ENCODE measurements around the gene AGTRAP.

AGTRAP gene

DNA sequence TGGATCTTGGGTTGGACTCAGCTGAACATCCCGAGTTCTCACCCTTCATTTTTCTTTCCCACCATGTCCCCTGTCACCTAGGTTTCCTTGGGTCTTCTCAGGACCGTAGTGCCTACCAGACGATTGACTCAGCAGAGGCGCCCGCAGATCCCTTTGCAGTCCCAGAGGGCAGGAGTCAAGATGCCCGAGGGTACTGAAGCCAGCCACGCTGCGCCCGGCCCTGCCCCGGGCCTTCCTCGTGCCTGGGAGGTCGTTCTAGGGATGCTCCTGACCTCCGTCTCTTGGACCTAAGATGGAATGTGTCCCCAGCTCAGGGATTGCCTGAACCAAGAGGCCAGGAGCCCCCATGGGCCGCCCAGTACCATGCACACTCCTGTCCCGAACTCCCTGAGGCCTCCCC, 14.1 kb downstream of the AGTRAP start:
- H3K27me3 ChIP-seq = no peaks in the 10 kb centered on the region
- H3K27ac ChIP-seq = peak overlapping the region; percentile 45
- H3K4me3 ChIP-seq (ENCODE audit: low read depth in 1 of 2, low read length in 1 of 2) = no peak overlapping the region
- peaks cover 76% of the 10 kb centered on the region for H3K36me3 ChIP-seq
- H3K4me1 ChIP-seq (ENCODE audit: control insufficient read depth in 1 of 2, insufficient read depth in 1 of 2, low read depth in 1 of 2, low read length in 1 of 2) = peaks cover 32 to 40% of the 10 kb centered on the region in 2 experiments
- TF ChIP-seq, protein P1, sequence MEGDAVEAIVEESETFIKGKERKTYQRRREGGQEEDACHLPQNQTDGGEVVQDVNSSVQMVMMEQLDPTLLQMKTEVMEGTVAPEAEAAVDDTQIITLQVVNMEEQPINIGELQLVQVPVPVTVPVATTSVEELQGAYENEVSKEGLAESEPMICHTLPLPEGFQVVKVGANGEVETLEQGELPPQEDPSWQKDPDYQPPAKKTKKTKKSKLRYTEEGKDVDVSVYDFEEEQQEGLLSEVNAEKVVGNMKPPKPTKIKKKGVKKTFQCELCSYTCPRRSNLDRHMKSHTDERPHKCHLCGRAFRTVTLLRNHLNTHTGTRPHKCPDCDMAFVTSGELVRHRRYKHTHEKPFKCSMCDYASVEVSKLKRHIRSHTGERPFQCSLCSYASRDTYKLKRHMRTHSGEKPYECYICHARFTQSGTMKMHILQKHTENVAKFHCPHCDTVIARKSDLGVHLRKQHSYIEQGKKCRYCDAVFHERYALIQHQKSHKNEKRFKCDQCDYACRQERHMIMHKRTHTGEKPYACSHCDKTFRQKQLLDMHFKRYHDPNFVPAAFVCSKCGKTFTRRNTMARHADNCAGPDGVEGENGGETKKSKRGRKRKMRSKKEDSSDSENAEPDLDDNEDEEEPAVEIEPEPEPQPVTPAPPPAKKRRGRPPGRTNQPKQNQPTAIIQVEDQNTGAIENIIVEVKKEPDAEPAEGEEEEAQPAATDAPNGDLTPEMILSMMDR (IDR thresholded peaks at IDR 0.05) = no peak
- H3K9me3 ChIP-seq = no peaks in the 10 kb centered on the region

DNA sequence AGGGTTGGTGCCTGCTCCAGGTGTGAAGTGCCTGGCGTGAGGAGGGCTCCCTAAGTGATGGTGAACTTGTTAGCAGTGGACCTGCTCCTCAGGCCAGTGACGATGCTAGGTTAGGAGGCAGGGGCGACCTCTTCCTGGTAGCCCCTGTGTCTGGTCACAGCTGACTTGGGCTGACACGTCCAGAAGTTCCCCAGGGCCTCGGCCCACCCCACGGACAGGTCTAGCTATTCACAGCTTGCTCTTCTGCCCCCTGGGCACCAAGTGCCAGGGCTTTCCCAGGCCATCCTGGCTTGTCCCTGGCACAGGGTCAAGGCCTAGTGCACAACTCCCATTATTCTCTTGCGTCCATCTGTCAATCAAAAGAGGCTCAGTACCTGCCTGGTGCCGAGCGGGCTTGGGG, 15.2 kb downstream of the AGTRAP start:
- no peaks in the 10 kb centered on the region for H3K9me3 ChIP-seq
- H3K36me3 ChIP-seq = peaks cover 65% of the 10 kb centered on the region
- peak overlapping the region; percentile 45 for H3K27ac ChIP-seq
- H3K4me3 ChIP-seq (ENCODE audit: low read depth in 1 of 2, low read length in 1 of 2) = no peak overlapping the region
- H3K4me1 ChIP-seq (ENCODE audit: control insufficient read depth in 1 of 2, insufficient read depth in 1 of 2, low read depth in 1 of 2, low read length in 1 of 2) = peaks cover 25 to 30% of the 10 kb centered on the region in 2 experiments
- H3K27me3 ChIP-seq = no peaks in the 10 kb centered on the region
- TF ChIP-seq, protein P1 (IDR thresholded peaks at IDR 0.05) = no peak

- Histone ChIP-seq H3K9me3 (no peaks in the 10 kb centered on the region), H3K4me1 (ENCODE audit: control insufficient read depth in 1 of 2, insufficient read depth in 1 of 2, low read depth in 1 of 2, low read length in 1 of 2) (peaks cover 17 to 21% of the 10 kb centered on the region in 2 experiments), H3K36me3 (peaks cover 51% of the 10 kb centered on the region), H3K27me3 (no peaks in the 10 kb centered on the region), H3K27ac (peak overlapping the region; percentile 45), H3K4me3 (ENCODE audit: low read depth in 1 of 2, low read length in 1 of 2) (no peak overlapping the region)
- TF ChIP-seq, protein P1 (IDR thresholded peaks at IDR 0.05) = no peak
These were observed 16.6 kb downstream of the AGTRAP start for GRCh38 chr1:11752359-11753088.

- H3K27me3 ChIP-seq = no peaks in the 10 kb centered on the region
- H3K4me1 ChIP-seq (ENCODE audit: control insufficient read depth in 1 of 2, insufficient read depth in 1 of 2, low read depth in 1 of 2, low read length in 1 of 2) = peaks cover 11 to 17% of the 10 kb centered on the region in 2 experiments
- peak overlapping the region; percentile 45 for H3K27ac ChIP-seq
- H3K9me3 ChIP-seq = no peaks in the 10 kb centered on the region
- TF ChIP-seq, protein P1 (IDR thresholded peaks at IDR 0.05) = no peak
- H3K36me3 ChIP-seq = peaks cover 39% of the 10 kb centered on the region
- H3K4me3 ChIP-seq (ENCODE audit: low read depth in 1 of 2, low read length in 1 of 2) = no peak overlapping the region
These were observed 17.7 kb downstream of the AGTRAP start for GRCh38 chr1:11753555-11754208.

DNA sequence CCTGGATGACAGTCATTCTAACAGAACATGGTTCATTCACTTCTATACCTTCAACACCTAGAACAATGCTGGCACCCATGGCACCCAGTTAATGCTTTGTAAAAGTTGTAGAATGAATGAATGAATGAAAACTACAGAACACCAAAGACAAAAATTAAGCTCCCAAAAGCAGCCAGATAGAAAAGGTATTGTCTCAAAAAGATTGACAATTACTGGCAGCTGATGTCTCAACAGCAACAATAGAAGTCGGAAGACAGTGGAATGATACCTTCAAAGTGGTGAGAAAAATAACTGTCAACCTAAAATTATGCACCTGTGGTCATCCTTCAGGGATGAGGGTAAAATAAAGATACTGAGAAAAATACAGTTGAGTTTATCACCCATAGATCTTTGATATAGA, 21.1 kb downstream of the AGTRAP start:
- TF ChIP-seq, protein P1 (IDR thresholded peaks at IDR 0.05) = no peak
- Histone ChIP-seq H3K36me3 (peaks cover 6% of the 10 kb centered on the region), H3K9me3 (no peaks in the 10 kb centered on the region), H3K4me3 (ENCODE audit: low read depth in 1 of 2, low read length in 1 of 2) (no peak overlapping the region), H3K27ac (no peak overlapping the region), H3K27me3 (peaks cover 13% of the 10 kb centered on the region), H3K4me1 (ENCODE audit: control insufficient read depth in 1 of 2, insufficient read depth in 1 of 2, low read depth in 1 of 2, low read length in 1 of 2) (peaks cover 3 to 13% of the 10 kb centered on the region in 2 experiments)
